RKO (cell line): ENCODE data around the gene SORCS2.

Experiments
- DNase-seq: peaks from one replicate; pipeline ENCODE4 v3.0.0-alpha.2; 2016; ENCODE audit warnings: low spot score

SORCS2 gene

DNA sequence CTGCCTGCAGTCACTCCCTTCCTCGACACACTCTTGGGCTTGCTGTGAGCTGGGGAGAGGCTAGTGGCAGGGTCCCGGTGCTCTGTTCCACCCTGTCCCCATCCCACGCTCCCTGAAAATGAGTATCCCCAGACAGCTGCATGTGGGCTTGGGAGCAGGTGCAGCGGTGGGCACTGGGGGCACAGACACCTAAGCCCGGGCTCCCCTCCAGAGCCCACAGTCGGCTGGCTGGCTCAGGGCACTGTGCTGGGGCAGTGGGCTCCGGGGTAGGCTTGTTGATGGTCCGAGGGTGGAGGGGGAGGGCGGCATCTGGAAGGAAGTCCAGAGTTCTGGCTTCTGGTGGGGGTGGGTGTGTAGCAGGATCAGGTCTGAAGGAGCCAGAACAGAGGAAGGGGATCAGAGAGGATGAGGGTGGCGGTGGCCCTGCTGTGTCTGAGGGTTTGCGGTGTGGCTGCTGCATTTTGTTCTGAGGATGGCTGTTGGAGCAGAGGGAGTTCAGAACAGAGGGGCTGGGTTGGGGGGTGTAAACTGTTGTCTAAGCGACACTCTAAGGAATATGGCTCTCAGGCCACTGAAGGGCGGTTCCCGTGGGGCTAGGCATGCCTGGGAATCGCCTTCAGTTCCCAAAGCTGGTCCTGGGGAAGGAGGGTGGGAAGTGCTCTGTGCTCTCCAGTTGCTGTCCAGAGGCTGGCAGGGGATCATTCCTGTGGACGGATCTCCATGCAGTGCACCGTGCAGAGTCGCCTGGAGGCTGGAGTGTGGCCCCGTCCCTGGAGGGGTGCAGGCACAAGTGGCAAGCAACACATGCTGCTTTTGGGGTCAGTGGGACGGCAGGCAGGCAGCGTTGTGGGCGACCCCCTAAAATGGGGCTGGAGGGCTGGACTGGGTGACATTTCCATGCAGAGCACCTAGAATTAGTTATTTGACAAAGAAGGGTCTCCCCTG, 114.0 kb downstream of the SORCS2 start:
- no peak for DNase-seq

DNA sequence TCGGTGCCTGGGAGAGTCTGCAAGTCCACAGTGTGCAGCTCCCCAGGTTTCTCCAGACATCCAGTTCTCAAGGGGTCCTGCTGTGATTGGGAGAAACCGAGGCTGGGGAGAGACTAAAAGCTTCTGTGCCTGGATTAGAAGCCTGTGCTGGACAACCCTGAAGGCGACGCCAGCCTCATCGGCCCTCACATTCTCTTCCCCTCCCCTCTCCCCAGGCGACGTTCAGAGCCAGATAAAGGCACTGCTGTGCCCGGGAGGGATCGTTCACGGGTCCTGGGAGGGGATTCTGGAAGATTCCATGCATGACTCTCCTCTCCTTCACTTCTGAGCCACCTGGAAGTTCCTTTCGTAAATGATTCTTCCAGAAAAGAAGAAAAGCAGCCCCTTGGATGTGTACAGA, 114.6 kb downstream of the SORCS2 start:
- no peak for DNase-seq

DNA sequence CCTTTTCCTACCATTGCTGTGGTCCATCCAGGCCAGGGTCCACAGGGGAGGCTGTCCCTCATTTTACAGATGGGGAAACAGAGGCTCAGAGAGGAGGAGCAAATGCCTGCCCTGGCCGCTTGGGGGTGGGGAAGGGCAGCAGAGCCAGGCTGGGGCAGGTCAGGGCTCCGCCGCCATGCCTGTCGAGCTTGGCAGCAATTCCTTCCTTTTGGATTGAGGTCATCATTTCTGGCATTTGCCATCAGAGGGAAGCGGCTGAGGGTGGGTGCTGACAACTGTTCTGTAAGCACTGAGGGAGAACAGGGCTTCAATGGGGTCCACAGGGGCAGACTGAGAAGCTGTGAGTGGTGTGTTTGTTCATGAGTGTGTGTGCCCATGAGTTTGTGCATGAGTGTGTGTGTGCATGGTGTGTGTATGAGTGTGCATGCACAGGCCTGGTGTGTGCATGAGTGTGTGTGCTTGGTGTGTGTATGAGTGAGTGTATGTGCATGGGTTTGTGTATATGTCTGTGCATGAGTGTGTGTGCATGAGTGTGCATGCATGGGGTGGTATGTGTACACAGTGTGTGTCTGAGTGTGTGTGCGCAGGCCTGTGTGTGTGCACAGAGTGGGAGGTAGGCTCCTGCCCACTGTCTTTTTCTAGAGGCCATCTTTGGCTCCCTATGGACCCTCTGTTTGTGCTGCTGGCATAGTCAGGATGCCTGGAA, 115.2 kb downstream of the SORCS2 start:
- DNase-seq, result no peak

DNA sequence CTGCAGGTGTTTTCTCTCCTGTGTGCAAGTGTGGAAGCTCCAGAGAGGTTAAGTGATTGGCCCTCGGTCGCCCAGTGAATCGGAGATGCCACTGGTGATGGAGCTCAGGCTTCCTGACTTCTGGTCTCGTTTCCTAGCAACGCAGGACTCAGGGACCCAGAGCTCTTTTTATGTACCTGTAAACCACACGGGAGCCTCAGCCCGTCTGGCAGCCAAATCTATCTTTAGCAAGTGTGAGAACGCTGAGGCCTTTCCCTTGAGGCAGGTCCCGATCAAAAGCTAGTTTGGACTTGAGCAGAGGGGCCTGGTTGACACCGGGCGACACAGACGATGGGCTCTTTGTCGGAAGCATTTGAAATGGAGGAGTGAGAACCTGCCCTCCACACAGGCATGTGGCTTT, 116.8 kb downstream of the SORCS2 start:
- DNase-seq, result no peak

DNA sequence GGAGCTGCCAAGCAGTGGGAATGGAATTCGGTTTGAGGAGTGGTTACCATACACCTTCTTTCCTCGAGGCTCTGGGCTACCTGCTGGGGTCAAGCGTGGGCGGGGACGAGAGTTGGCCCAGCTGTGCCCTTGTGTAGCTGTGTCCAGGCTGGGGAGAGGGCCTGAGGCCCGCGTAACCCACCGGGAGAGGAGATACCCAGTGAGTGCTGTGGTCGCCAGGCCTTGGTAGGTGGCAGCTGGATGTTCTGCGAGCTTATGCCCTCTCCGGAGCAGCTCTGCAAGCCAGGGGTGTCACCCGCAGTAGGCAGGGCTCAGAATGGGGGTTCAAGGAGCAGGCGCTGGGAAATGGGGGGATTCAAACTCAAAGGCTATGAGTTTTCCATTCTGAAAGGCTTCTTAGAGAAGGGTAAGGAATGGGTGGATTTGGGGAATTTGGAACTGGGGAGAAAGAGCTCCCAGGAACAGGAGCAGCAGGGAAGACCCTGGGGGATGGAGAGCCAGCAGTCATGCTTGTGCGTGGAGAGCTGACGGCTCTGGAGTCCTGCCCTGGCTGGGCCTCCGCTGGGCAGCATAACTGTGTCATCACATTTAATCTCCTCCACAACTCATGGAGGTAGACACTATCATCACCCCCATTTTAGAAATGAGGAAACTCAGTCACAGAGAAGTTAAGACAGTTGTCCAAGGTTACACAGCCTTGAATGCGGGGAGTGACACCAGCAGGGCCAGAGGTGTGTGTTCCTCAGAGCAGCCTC, 117.5 kb downstream of the SORCS2 start:
- no peak for DNase-seq

DNA sequence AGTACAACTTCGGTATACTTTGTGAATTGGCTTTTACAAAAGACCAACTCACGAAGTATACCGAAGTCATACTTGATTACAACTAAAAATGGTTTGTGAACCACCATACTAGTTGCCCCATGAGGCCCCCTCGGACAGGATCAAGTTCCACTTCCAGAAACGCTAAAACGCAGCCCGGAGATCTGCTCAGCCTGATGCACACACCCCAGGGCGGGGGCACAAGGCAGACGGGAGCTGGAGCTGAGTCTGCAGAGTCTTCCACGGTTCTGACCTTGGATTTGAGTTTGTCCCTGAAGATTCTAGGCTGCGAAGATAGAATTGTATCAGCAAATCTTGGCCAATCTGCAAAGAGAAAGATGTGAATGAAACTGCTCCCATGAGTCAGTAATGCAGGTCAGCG, 118.1 kb downstream of the SORCS2 start:
- no peak for DNase-seq

DNA sequence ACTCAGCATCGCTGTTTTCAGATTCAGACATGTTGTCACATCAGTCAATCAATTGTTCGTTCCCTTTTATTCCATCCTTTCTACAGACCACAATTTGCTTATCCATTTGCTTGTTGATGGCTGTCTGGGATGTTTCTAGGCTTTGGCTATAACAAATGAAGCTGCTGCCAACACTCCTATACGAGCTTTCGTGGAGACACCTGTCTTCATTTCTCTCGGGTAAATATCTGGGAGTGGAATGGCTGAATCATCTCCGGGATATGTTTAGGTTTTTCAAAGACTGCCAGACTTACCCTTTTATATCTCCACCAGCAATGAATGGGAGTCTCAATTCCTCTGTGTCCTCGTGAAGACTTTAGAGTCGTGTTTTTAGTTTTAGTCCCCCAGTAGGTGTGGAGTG, 118.9 kb downstream of the SORCS2 start:
- DNase-seq, result no peak

DNA sequence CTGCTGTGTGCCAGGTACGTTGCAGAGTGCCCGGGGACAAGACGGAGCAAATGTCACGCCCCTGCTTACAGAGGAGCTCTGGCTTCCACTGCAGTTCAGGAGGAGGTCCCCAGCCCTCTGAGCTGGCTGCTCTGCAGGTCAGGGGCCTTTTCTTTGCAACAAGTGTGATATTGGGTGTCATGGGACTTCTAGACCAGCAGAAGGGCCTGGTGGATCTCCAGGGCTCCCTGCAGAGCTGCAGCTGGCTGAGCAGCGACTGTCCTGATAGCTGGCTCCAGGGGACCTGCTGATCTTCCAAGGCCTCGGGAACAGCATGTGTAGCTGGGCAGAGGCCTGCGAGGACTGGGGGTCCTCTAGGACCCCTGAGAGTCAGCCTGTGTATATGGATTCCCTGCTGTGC, 120.4 kb downstream of the SORCS2 start:
- no peak for DNase-seq

DNA sequence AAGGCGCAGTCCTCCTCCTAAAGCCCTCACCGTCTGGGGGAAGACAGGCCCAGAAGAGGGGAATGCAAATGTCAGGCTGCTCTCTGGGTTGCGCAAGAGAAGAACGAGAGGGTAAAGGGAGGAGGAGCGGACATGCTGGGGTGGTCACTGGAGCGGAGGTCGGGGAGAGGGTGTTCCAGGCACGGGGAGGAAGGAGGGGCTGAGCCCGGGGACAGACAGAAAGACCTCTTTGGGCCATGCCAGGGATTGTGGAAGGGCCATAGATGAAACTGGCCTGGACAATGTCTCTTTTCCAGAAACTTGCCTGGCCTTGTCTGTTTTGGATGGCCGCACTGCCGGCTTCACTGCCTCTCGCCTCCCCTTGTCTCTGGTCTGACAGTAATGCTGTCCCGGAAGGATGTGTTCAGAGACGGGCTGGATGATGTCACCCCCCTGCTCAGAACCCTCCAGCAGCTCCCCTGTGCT, 121.0 kb downstream of the SORCS2 start:
- no peak for DNase-seq

DNA sequence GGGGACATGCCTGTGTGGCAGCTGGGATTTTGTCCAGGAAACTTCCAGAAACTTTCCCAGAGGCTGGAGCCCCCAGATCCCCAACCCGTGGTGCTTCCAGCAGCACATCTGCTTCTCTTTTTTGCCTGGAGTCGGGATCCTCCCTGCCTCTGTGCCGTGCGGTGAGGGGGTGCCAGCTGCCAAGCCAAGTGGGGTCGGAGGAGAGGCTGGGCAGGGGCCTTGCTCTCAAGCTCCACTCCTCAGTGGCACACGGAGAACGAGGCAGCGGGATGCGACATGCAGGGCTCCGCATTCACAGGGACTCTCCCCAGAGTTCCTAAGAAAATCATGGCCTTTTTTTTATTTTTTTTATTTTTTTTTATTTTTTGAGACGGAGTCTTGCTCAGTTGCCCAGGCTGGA, 121.7 kb downstream of the SORCS2 start:
- DNase-seq, result no peak

DNA sequence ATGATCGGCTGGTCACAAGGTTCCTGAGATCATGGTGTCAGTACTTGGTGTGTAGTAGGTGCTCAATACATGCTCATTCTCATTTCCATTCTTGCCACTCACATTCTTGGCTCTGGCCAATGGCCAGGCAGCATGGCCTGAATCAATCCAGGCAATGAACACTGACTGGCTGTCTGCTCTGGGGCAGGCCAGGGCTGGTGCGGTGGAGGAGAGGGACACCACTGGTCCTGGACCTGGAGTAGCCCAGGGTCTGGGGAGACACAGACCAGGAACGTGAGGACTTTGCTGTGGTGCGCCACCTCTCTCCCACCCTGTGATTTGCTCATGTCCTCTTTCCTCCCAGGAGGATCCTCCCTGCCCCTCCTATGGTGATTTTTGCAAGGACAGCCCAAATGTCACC, 122.9 kb downstream of the SORCS2 start:
- no peak for DNase-seq

DNA sequence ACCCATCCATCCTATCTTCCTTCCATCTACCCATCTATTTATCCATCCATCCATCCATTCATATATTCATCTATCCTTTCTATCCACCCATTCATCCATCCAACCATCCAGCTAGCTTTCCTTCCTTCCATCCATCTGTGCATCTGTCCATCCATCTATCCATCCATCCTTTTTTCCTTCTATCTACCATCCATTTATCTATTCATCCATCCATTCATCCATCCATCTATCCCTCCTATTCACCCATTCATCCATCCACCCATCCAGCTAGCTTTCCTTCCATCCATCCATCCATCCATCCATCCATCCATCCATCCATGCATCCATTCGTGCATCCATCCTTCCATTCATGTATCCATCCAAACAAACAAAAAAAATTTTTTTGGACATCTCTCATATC, 123.6 kb downstream of the SORCS2 start:
- DNase-seq, result no peak

DNA sequence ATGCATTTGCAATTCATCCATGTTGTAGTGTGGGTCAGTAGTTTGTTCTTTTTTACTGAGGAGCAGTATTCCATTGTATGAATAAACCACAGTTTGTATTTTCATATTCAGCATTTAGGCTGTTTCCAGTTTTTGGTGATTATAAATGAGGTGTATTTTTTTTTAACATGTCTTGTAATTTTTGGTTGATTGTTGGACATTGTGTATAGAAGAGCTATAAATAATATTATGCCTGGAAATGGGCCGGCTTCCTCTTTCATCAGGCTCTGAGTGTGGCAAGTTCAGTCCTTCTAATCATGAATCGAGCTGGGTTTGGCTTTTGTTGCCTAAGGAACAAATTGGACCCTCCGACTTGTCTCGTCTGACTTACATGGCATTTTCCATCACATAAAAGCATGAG, 126.7 kb downstream of the SORCS2 start:
- no peak for DNase-seq

DNA sequence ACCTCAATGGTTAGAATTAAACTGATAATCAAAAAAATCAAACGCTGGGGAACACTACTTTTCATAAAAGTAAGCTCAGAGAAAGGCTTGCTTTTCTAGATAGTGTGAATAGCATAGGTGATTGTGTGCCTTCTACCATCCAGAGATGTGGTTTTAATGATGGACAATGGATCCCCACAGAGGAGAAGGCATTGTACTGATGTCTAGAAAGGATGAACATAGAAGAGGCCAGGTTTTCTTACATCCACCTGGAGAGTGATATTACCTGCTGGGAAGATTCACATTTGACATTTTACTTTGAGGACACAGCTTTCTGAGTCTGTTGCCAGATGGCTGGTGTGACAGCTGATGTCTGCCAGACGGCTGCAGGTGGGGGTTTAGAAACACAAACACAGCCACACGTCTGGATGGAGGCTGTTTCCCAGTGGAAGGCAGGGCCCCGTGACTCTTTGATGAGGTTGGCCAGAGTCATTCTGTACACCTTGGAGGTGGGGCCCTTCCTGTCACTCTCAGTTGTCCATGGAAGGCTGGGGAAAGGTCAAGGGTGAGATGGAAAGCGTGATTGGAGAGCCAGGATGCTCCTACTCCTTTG, 128.0 kb downstream of the SORCS2 start:
- DNase-seq, result no peak

DNA sequence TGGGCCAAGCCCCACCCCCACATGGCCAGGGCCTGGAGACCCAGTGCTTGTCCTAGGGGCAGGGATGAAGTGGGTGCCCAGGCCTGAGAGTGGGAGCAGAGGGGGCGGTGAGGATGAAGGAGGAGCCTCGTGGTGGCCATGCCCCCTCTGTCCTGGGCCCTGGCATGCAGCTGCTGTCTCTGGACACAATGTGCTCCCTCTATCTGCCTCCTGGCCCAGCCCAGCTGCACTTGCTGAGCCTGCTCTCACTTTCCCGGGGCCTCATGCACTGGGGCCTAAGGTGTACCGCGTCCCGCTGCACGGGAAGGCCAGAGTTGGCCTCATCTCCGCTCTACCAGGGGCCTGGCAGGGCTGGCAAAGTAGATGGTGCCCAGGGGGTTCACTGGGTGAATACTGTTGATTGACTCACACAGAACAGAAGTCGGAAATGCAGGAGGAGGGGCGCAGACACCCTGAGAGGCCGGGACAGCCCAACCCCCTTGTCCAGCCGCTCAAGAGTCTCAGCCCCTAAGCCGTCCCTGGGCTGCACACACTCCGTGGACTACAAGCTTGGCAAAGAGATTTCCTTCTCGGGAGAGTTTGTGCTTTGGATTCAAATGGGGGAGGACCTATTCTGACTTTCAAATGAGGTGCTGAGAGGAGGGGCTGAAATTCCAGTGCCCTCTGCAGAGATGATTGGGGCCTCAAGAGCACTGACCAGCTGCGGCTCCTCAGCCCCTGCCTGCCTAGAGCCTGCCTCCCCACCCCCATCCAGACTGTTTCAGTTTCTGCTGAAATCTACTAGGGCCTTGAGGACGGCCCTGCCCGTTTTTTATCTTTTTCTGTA, 130.0 kb downstream of the SORCS2 start:
- DNase-seq, result no peak

DNA sequence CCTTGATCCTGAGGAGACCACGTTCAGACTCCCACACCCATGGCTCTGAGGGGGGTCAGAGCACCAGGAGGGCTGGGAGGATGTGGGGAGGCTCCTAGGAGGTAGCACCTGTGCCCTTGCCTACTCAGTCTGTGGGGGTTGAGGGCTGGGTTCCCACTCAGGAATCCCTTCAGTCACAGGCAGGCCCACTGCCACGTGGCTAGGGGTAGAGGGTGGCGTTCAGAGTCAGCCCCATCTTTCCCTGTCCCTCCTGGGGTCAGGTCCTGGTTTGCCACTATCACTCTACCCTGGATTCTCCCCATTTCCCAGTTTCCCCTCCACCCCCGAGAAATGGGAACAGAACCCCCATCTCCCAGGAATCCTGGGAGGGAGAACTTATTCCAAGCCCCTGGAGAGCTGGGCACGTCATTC, 131.1 kb downstream of the SORCS2 start:
- no peak for DNase-seq

DNA sequence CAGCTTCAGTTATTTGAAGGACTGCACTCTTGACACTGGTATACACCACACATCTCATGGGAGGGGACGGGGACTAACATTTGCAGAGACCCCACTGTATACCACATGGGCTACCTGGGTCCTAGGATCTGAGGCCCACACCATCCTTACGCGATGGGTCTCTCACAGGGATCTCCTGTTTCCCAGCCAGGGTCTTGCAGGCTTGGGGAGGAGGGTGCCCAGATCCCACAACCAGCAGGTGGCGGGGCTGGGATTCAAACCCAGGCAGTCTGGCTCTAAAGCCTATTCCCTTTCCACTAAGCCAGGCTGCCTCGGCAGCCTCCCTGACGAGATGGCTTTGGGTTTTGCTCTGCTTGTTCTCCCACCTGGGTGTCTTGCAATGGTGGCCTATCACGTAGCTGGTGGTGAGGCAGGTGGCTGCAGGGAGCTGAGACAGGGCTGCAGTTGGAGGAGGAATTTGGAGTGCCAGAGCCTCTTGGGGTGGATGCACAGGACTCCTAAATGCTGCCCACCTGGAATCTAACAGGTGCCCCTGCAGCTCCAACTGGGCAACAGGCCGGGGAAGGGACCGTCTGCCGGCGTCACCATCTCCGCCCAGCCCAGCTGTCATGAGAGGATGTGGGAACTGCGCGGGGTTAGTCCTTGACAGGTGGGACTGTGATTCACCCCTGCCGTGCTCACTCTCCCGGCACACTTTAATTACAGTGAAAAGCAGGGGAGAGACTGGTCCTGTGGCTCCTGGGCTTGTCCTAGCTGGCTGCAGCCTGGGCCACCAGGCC, 131.7 kb downstream of the SORCS2 start:
- DNase-seq, result no peak

DNA sequence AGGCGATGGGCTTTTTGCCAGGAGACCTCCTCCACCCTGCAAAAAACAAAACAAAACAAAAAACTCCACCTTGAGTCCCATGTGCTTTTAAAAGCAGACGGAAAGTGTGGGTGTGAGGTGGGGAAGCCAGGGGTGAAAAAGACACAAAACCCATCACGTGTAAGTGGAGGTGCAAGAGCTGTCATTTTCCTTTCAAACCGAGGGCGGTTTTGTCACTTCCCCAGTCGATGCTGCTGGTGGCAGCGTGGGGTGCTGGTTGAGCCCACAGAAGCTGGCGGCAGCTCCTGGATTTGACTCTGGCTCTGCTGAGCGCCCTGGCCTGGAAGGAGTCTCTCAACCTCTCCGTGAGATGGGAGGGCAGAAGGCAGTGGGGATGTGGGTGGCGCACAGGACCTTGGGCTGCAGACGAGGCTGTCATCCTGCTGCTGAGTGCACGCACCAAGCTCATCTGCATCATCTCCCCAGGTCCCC, 132.3 kb downstream of the SORCS2 start:
- no peak for DNase-seq

DNA sequence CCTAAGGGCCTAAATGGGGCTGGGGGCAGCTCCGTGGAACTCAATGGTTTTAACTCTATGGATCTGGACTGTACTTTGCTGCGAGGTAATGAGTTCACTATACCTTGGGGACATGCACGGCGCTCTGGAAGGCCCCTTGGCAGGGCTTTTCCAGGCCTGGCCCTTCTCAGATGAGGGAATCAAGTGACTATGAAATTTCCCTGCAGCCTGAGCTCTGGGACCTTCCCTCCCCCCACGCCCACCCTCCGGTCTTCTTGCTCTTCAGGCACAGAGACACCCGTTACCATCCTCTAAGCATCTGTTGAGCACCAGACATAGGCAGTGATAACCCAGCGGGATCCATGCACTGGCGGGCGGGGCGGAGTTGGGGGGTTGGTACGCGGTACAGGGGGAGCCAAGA, 133.2 kb downstream of the SORCS2 start:
- DNase-seq, result no peak

DNA sequence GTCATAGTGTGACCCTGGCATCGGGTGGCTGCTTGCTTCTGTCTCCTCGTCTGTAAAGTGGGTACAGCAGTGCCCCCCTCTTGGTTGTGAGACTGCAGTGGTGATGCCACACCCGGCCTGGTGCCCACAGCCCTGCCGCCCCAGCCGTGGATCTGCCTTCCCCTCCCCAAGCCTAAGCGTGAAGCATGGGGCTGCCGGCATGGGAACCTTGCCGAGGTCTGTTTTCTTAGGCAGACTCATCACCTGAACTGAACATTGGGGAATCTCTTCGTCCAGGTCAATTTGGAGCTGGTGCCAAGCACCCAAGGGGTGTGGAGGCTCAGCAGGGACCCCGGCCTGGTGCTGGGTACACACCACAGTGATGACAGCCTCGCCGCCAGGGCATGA, 134.0 kb downstream of the SORCS2 start:
- no peak for DNase-seq
